Measurements from ENCODE around the gene SLC2A8.

- no peak for TF ChIP-seq CTCF (conservative IDR thresholded peaks at IDR 0.05; ENCODE audit: low read depth, low read length)
- TF ChIP-seq EZH2 (IDR thresholded peaks at IDR 0.05; ENCODE audit: low read length, unreplicated experiment), result no peak
Observed at GRCh38 chr9:127358023-127358535, 38.9 kb upstream of the SLC2A8 start.

Data from PC-3 (cell line).